ENCODE results near the gene PPP2R5C.
"Not testable (repeated sequence)": the region's sequence is repeated elsewhere in the genome, so short reads cannot be mapped to it uniquely, and the experiment has no call there.

The PPP2R5C gene

GRCh38 chr14:101796016-101796415, 34.5 kb downstream of the PPP2R5C start:
- no peak overlapping the region for H3K9ac ChIP-seq (ENCODE audit: low read depth, low read length)
- H3K27me3 ChIP-seq (ENCODE audit: insufficient read depth, low read length) = no peaks in the 10 kb centered on the region
- H3K4me1 ChIP-seq (ENCODE audit: insufficient read depth, low read length) = no peaks in the 10 kb centered on the region
- H3K27ac ChIP-seq (ENCODE audit: low read length) = no peak overlapping the region
- H3K36me3 ChIP-seq (ENCODE audit: insufficient read depth, low read depth, low read length) = no peaks in the 10 kb centered on the region
- no peak overlapping the region for H3K4me3 ChIP-seq (ENCODE audit: low read length)
- H3K9me3 ChIP-seq (ENCODE audit: insufficient read depth, low read depth, low read length) = no peaks in the 10 kb centered on the region

DNA sequence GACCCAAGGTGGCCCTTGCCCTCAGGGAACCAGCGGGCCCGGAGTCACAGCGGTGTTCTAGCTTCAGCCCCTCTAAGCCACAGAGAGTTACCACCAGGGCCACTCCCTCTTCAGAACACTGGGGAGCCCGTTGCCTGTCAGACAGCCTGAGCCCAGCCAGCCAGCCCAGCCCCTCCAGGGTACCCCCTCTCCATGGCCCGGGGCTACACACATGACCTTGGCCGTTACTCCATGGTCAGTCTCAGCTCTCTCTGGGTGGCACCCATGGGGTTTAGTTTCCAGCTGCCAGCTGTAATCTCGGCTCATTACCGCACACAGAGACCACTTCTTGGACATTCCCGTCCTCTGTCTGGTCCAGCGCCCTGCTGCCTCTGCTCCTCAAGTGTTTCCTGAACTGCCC, 35.0 kb downstream of the PPP2R5C start:
- H3K27me3 ChIP-seq (ENCODE audit: insufficient read depth, low read length) = no peaks in the 10 kb centered on the region
- no peaks in the 10 kb centered on the region for H3K9me3 ChIP-seq (ENCODE audit: insufficient read depth, low read depth, low read length)
- no peak overlapping the region for H3K27ac ChIP-seq (ENCODE audit: low read length)
- H3K4me3 ChIP-seq (ENCODE audit: low read length) = no peak overlapping the region
- no peaks in the 10 kb centered on the region for H3K36me3 ChIP-seq (ENCODE audit: insufficient read depth, low read depth, low read length)
- H3K4me1 ChIP-seq (ENCODE audit: insufficient read depth, low read length) = no peaks in the 10 kb centered on the region
- H3K9ac ChIP-seq (ENCODE audit: low read depth, low read length) = no peak overlapping the region

- Histone ChIP-seq H3K9ac (ENCODE audit: low read depth, low read length) (no peak overlapping the region), H3K36me3 (ENCODE audit: insufficient read depth, low read depth, low read length) (no peaks in the 10 kb centered on the region), H3K4me3 (ENCODE audit: low read length) (no peak overlapping the region), H3K4me1 (ENCODE audit: insufficient read depth, low read length) (no peaks in the 10 kb centered on the region), H3K9me3 (ENCODE audit: insufficient read depth, low read depth, low read length) (no peaks in the 10 kb centered on the region), H3K27ac (ENCODE audit: low read length) (no peak overlapping the region), H3K27me3 (ENCODE audit: insufficient read depth, low read length) (no peaks in the 10 kb centered on the region)
Observed at GRCh38 chr14:101797856-101798255, 36.3 kb downstream of the PPP2R5C start.

GRCh38 chr14:101804373-101804772, 42.9 kb downstream of the PPP2R5C start:
- H3K27ac ChIP-seq (ENCODE audit: low read length); H3K4me3 ChIP-seq (ENCODE audit: low read length); H3K27me3 ChIP-seq (ENCODE audit: insufficient read depth, low read length); H3K9me3 ChIP-seq (ENCODE audit: insufficient read depth, low read depth, low read length); H3K4me1 ChIP-seq (ENCODE audit: insufficient read depth, low read length); H3K9ac ChIP-seq (ENCODE audit: low read depth, low read length); H3K36me3 ChIP-seq (ENCODE audit: insufficient read depth, low read depth, low read length): not testable (repeated sequence)

- H3K9me3 ChIP-seq (ENCODE audit: insufficient read depth, low read depth, low read length); H3K27ac ChIP-seq (ENCODE audit: low read length); H3K27me3 ChIP-seq (ENCODE audit: insufficient read depth, low read length); H3K9ac ChIP-seq (ENCODE audit: low read depth, low read length); H3K4me3 ChIP-seq (ENCODE audit: low read length); H3K4me1 ChIP-seq (ENCODE audit: insufficient read depth, low read length); H3K36me3 ChIP-seq (ENCODE audit: insufficient read depth, low read depth, low read length): not testable (repeated sequence)
Observed at GRCh38 chr14:101806252-101806651, 44.7 kb downstream of the PPP2R5C start.

GRCh38 chr14:101808020-101808641, 46.6 kb downstream of the PPP2R5C start:
- Histone ChIP-seq H3K27me3 (ENCODE audit: insufficient read depth, low read length) (no peaks in the 10 kb centered on the region), H3K9me3 (ENCODE audit: insufficient read depth, low read depth, low read length) (no peaks in the 10 kb centered on the region), H3K4me3 (ENCODE audit: low read length) (no peak overlapping the region), H3K36me3 (ENCODE audit: insufficient read depth, low read depth, low read length) (no peaks in the 10 kb centered on the region; the same call in 1 of the 2 replicates), H3K27ac (ENCODE audit: low read length) (no peak overlapping the region), H3K4me1 (ENCODE audit: insufficient read depth, low read length) (peaks cover 9% of the 10 kb centered on the region; the same call in 1 of the 2 replicates), H3K9ac (ENCODE audit: low read depth, low read length) (peak overlapping the region; percentile 13; the same call in 1 of the 2 replicates)

DNA sequence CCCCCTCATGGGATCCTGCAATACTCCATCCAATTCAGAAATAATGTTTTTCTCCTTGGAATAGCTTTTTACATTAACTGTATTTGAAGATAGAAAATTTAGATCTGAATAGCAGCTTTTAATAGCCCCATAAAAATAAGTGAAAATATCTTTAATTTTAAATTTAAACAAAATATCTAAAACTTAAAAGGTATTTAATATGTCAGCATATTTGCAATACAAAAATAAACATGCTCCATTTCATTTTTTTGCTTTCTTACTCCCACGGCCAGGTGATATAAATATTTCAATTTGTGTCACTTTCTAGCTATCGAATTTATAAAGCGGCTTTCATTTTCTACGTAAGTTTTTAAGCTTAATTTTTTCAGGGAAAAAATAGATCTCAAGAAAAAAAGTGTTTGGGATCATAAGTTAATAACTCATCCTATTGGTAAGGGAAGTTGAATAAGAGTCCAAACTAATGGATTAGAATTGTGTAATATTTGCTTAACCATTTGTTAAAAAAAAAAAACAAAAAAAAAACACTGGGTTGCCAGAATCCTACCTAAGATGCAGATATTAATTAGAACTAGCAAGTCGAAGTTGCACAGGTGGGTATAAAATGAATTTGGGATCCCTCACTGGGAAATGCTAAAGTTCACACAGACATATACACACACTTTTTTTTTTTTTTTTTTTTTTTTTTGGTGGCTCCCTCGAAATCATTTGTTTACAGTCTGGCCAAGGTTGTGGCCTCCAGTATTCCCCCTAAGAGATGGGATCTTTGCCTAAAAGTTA, 47.6 kb downstream of the PPP2R5C start:
- H3K27me3 ChIP-seq (ENCODE audit: insufficient read depth, low read length) = no peaks in the 10 kb centered on the region
- peak overlapping the region; percentile 92; the same call in 1 of the 2 replicates for H3K9ac ChIP-seq (ENCODE audit: low read depth, low read length)
- peaks cover 2% of the 10 kb centered on the region; the same call in 1 of the 2 replicates for H3K36me3 ChIP-seq (ENCODE audit: insufficient read depth, low read depth, low read length)
- H3K4me1 ChIP-seq (ENCODE audit: insufficient read depth, low read length) = peaks cover 9% of the 10 kb centered on the region; the same call in 1 of the 2 replicates
- H3K27ac ChIP-seq (ENCODE audit: low read length) = no peak overlapping the region
- H3K9me3 ChIP-seq (ENCODE audit: insufficient read depth, low read depth, low read length) = no peaks in the 10 kb centered on the region
- H3K4me3 ChIP-seq (ENCODE audit: low read length) = peak overlapping the region; percentile 83

DNA sequence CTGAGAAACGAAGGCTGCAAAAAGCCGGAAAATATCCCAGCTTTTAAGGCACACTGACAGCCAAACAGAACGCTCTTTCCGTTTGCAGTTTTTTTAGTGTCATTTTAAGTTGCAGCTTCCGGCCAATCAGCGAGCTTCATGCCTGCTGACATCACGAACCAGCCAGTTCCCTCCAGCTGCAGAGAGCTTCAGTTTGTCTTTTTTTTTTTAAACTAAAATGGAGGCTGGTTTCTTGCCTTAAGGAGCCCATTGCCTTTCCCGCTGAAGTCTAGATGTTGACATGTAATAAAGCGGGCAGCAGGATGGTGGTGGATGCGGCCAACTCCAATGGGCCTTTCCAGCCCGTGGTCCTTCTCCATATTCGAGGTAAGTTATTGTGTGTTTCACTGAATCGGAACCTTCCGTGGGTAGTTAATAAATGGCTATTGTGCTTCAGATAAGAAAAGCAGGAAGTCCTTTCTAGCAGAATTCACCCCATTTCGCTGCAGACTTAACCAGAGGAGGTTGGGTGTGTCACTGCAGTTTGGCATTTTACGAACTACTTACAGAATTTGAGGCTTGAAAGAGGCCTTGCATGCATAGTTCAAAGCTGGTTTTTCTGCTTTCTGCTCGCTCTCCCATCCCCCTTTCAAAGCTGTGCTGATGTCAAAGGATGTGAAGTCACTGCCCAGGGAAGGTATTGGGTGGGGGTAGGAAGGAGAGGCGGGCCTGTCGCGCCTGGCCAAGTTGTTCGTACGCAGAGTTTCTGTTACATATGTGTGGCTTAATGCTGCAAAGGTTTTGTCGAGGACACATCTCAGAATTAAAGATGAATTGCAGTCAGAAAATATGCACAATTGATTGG, 48.4 kb downstream of the PPP2R5C start:
- Histone ChIP-seq H3K9ac (ENCODE audit: low read depth, low read length) (peak overlapping the region; percentile 92), H3K4me1 (ENCODE audit: insufficient read depth, low read length) (peaks cover 9% of the 10 kb centered on the region; the same call in 1 of the 2 replicates), H3K4me3 (ENCODE audit: low read length) (peak overlapping the region; percentile 83)

DNA sequence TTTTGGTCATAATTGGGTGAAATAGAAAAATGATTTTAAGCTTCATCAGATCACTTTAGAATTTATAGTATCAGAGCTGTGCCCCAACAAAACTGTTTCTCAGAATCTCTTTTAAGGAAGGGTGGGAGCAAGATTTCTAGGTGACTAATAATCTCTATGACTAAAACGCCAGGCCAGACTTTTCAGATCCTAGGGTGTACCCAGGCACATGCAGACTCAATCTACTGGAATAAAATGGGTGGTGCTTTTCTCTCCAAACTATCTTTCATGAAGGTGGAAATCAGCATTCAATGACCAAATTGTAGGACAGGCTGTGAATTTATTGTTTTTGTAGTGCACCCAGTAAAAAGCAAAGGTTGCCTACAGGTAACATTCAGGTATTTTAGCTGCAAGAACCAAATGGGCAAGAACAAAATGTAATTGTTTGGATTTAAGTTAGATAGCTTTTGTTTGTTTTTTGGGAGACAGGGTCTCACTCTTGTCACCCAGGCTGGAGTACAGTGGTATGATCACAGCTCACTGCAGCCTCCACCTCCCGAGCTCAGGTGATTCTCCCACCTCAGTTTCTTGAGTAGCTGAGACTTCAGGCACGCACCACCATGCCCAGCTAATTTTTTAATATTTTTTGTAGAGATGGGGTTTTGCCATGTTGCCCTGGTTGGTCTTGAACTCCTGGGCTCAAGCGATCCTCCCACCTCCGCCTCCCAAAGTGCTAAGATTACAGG, 49.5 kb downstream of the PPP2R5C start:
- Histone ChIP-seq H3K4me3 (ENCODE audit: low read length) (peak overlapping the region; percentile 83), H3K9me3 (ENCODE audit: insufficient read depth, low read depth, low read length) (no peaks in the 10 kb centered on the region), H3K27ac (ENCODE audit: low read length) (no peak overlapping the region), H3K4me1 (ENCODE audit: insufficient read depth, low read length) (peaks cover 9% of the 10 kb centered on the region; the same call in 1 of the 2 replicates), H3K9ac (ENCODE audit: low read depth, low read length) (peak overlapping the region; percentile 92), H3K36me3 (ENCODE audit: insufficient read depth, low read depth, low read length) (peaks cover 4% of the 10 kb centered on the region; the same call in 1 of the 2 replicates), H3K27me3 (ENCODE audit: insufficient read depth, low read length) (no peaks in the 10 kb centered on the region)

More for the DNA sequence above, 48.4 kb downstream of the PPP2R5C start:
- Histone ChIP-seq H3K27me3 (ENCODE audit: insufficient read depth, low read length) (no peaks in the 10 kb centered on the region), H3K9me3 (ENCODE audit: insufficient read depth, low read depth, low read length) (no peaks in the 10 kb centered on the region), H3K27ac (ENCODE audit: low read length) (peak overlapping the region; percentile 81), H3K36me3 (ENCODE audit: insufficient read depth, low read depth, low read length) (peaks cover 4% of the 10 kb centered on the region; the same call in 1 of the 2 replicates)

DNA sequence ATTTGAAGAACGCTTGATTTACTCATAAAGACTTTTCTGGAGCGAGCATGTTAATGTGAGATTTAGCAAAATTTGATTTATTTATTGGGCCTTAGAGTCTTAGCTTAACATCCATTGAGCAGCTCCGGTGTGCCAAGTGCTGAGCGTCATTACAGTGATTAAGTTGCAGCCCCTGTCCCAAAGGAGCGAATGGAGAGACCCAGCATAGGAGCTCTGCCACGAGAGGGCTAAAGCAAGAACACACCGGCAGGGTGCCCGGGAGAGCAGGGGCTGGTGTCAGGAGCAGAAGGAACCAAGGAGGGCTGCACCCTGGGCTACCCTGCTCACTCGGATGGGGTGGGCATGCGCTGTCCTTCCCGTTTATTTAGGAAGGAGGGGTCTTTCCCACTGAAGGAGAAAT, 50.6 kb downstream of the PPP2R5C start:
- Histone ChIP-seq H3K4me1 (ENCODE audit: insufficient read depth, low read length) (peaks cover 9% of the 10 kb centered on the region; the same call in 1 of the 2 replicates), H3K27ac (ENCODE audit: low read length) (no peak overlapping the region), H3K36me3 (ENCODE audit: insufficient read depth, low read depth, low read length) (peaks cover 4% of the 10 kb centered on the region; the same call in 1 of the 2 replicates), H3K9ac (ENCODE audit: low read depth, low read length) (no peak overlapping the region), H3K27me3 (ENCODE audit: insufficient read depth, low read length) (no peaks in the 10 kb centered on the region), H3K4me3 (ENCODE audit: low read length) (no peak overlapping the region), H3K9me3 (ENCODE audit: insufficient read depth, low read depth, low read length) (no peaks in the 10 kb centered on the region)

All from iPS-20b (cell line).